ENCODE measurements around the gene SCGB1D2. TPM values are rescaled to one million over a fixed set of nuclear protein-coding genes. Genes with fewer than 3 reads are reported as not detected.
A peak's percentile ranks its signal among the peaks of the same experiment; 100 is the strongest.

Gene SCGB1D2
- total and polyA plus RNA-seq, 2 experiments from 2014 or later: not detected

- H3K27ac ChIP-seq: no peak overlapping the region
Measured at GRCh38 chr11:62208785-62209144, 33.3 kb upstream of the SCGB1D2 start.

GRCh38 chr11:62217191-62217748 lies 24.8 kb upstream of the SCGB1D2 start:
- H3K27me3 ChIP-seq: no peaks in the 10 kb centered on the region
- peak; percentile 25 for DNase-seq (ENCODE audit: low spot score)
- TF ChIP-seq, protein P1, sequence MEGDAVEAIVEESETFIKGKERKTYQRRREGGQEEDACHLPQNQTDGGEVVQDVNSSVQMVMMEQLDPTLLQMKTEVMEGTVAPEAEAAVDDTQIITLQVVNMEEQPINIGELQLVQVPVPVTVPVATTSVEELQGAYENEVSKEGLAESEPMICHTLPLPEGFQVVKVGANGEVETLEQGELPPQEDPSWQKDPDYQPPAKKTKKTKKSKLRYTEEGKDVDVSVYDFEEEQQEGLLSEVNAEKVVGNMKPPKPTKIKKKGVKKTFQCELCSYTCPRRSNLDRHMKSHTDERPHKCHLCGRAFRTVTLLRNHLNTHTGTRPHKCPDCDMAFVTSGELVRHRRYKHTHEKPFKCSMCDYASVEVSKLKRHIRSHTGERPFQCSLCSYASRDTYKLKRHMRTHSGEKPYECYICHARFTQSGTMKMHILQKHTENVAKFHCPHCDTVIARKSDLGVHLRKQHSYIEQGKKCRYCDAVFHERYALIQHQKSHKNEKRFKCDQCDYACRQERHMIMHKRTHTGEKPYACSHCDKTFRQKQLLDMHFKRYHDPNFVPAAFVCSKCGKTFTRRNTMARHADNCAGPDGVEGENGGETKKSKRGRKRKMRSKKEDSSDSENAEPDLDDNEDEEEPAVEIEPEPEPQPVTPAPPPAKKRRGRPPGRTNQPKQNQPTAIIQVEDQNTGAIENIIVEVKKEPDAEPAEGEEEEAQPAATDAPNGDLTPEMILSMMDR (IDR thresholded peaks at IDR 0.05; ENCODE audit: poor library complexity): peak; percentile 61
- TF ChIP-seq EZH2phosphoT487 (IDR thresholded peaks at IDR 0.05; ENCODE audit: low read depth, severe bottlenecking, unreplicated experiment): no peak
- H3K79me2 ChIP-seq: no peaks in the 10 kb centered on the region
- H3K9me2 ChIP-seq (replicated peaks; ENCODE audit: insufficient read depth): no peaks in the 10 kb centered on the region
- WGBS (ENCODE audit: low lambda C conversion rate, missing lambda C conversion rate): 41% methylated on average over 5 of the region's 5 CpGs
- no peaks in the 10 kb centered on the region for H4K20me1 ChIP-seq (ENCODE audit: insufficient read depth, poor library complexity, severe bottlenecking)
- H3K4me3 ChIP-seq: no peak overlapping the region
- no peaks in the 10 kb centered on the region for H3K36me3 ChIP-seq (replicated peaks; ENCODE audit: insufficient read depth, low read depth)
- no peak overlapping the region for H2AFZ ChIP-seq
- H3K9me3 ChIP-seq (ENCODE audit: low read depth): no peaks in the 10 kb centered on the region
- no peaks in the 10 kb centered on the region for H3K4me1 ChIP-seq (ENCODE audit: insufficient read depth)
- H3K4me2 ChIP-seq: no peak overlapping the region
- no peak overlapping the region for H3K27ac ChIP-seq

More at GRCh38 chr11:62208785-62209144, 33.3 kb upstream of the SCGB1D2 start:
- TF ChIP-seq EZH2 (IDR thresholded peaks at IDR 0.05; ENCODE audit: borderline replicate concordance) (no peak), EZH2phosphoT487 (IDR thresholded peaks at IDR 0.05; ENCODE audit: low read depth, severe bottlenecking, unreplicated experiment) (no peak)
- TF ChIP-seq, protein P1 (IDR thresholded peaks at IDR 0.05; ENCODE audit: poor library complexity): no peak
- Histone ChIP-seq H3K4me1 (ENCODE audit: insufficient read depth) (no peaks in the 10 kb centered on the region), H3K9me3 (ENCODE audit: low read depth) (no peaks in the 10 kb centered on the region), H3K79me2 (no peaks in the 10 kb centered on the region), H2AFZ (no peak overlapping the region), H3K36me3 (replicated peaks; ENCODE audit: insufficient read depth, low read depth) (no peaks in the 10 kb centered on the region), H3K9me2 (replicated peaks; ENCODE audit: insufficient read depth) (no peaks in the 10 kb centered on the region), H3K4me2 (no peak overlapping the region), H4K20me1 (ENCODE audit: insufficient read depth, poor library complexity, severe bottlenecking) (no peaks in the 10 kb centered on the region), H3K27me3 (no peaks in the 10 kb centered on the region), H3K4me3 (no peak overlapping the region)
- DNase-seq (ENCODE audit: low spot score): no peak
- 66% methylated on average over 4 of the region's 4 CpGs for WGBS (ENCODE audit: low lambda C conversion rate, missing lambda C conversion rate)

DNA sequence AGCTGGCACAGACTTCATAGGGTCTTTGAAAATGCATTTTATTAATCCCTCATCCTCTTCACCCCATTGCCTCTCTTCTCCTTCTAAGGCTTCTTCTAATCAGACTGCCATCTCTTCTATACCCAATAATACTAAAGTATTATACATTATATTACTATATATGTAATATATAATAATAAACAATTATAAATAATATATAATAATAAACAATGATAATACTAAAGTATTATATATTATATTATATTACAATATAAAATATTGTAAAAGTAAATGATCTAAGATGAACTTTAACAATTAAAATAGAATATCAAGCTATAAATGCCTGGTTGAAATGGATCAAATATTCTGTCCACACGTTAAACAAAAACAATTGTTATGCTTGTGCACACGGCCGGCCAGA lies 20.5 kb upstream of the SCGB1D2 start:
- Histone ChIP-seq H3K9me2 (replicated peaks; ENCODE audit: insufficient read depth) (no peaks in the 10 kb centered on the region), H3K27me3 (no peaks in the 10 kb centered on the region), H3K4me2 (no peak overlapping the region), H3K9me3 (ENCODE audit: low read depth) (no peaks in the 10 kb centered on the region), H2AFZ (no peak overlapping the region), H3K79me2 (no peaks in the 10 kb centered on the region), H3K36me3 (replicated peaks; ENCODE audit: insufficient read depth, low read depth) (no peaks in the 10 kb centered on the region), H3K27ac (no peak overlapping the region), H4K20me1 (ENCODE audit: insufficient read depth, poor library complexity, severe bottlenecking) (no peaks in the 10 kb centered on the region), H3K4me3 (no peak overlapping the region), H3K4me1 (ENCODE audit: insufficient read depth) (no peaks in the 10 kb centered on the region)
- DNase-seq (ENCODE audit: low spot score): no peak
- no peak for TF ChIP-seq EZH2 (IDR thresholded peaks at IDR 0.05; ENCODE audit: borderline replicate concordance)
- TF ChIP-seq, protein P1 (IDR thresholded peaks at IDR 0.05; ENCODE audit: poor library complexity): no peak
- no peak for TF ChIP-seq EZH2phosphoT487 (IDR thresholded peaks at IDR 0.05; ENCODE audit: low read depth, severe bottlenecking, unreplicated experiment)
- WGBS (ENCODE audit: low lambda C conversion rate, missing lambda C conversion rate): 97% methylated on average over 3 of the region's 3 CpGs

DNA sequence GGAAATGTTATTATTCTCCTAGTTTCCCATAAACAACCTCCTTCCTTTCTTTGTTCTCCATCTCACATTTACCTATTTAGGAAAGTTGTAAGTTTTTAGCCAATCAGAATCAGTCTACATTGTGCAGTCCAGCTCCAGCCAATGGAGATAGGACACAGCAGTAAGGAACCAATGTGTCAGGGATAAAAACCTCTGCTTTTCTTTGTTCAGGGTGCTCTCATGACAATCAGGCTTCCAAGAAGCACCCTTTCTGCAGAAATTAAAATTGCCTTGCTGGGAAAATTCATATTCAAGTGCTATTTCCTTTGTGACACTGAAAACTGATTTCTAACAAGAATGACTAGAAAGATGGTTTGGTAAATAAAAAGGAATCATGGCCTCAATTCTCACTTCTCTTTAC lies 18.9 kb upstream of the SCGB1D2 start:
- no peaks in the 10 kb centered on the region for H3K79me2 ChIP-seq
- H4K20me1 ChIP-seq (ENCODE audit: insufficient read depth, poor library complexity, severe bottlenecking): no peaks in the 10 kb centered on the region
- no peak overlapping the region for H3K4me3 ChIP-seq
- H2AFZ ChIP-seq: no peak overlapping the region
- H3K9me3 ChIP-seq (ENCODE audit: low read depth): no peaks in the 10 kb centered on the region
- TF ChIP-seq, protein P1 (IDR thresholded peaks at IDR 0.05; ENCODE audit: poor library complexity): no peak
- no peak for TF ChIP-seq EZH2 (IDR thresholded peaks at IDR 0.05; ENCODE audit: borderline replicate concordance)
- no peak for TF ChIP-seq EZH2phosphoT487 (IDR thresholded peaks at IDR 0.05; ENCODE audit: low read depth, severe bottlenecking, unreplicated experiment)
- no peaks in the 10 kb centered on the region for H3K27me3 ChIP-seq
- H3K9me2 ChIP-seq (replicated peaks; ENCODE audit: insufficient read depth): no peaks in the 10 kb centered on the region
- no peak for DNase-seq (ENCODE audit: low spot score)
- no peak overlapping the region for H3K4me2 ChIP-seq
- peak overlapping the region; percentile 45 for H3K27ac ChIP-seq
- H3K36me3 ChIP-seq (replicated peaks; ENCODE audit: insufficient read depth, low read depth): no peaks in the 10 kb centered on the region
- H3K4me1 ChIP-seq (ENCODE audit: insufficient read depth): no peaks in the 10 kb centered on the region

Data from hepatocyte (in vitro differentiated cells).